Esophagus squamous epithelium (tissue), 4 donors: ENCODE results near the gene ARHGAP42.

Experiments used
- CTCF ChIP-seq, 6 experiments: fragments of 450-650 bp in 4 of 6; fragments of 200-600 bp in 2 of 6; sonication (generic) in 2 of 6; IDR thresholded peaks; one replicate each; pipeline ENCODE4 v1.5.1; 2016 to 2019; ENCODE audit warnings: antibody characterized with exemption in 6 of 6, mild to moderate bottlenecking in 4 of 6, moderate library complexity in 4 of 6
- POLR2A ChIP-seq, 4 donors: fragments of 450-650 bp; IDR thresholded peaks; one replicate each; pipeline ENCODE4 v1.6.1; 2017; ENCODE audit warnings: antibody characterized with exemption in 4 of 4, mild to moderate bottlenecking in 4 of 4, moderate library complexity in 3 of 4

- TF ChIP-seq CTCF (IDR thresholded peaks at IDR 0.05): no peak
- no peak for TF ChIP-seq POLR2A (IDR thresholded peaks at IDR 0.05)
These were observed 294.2 kb downstream of the ARHGAP42 start for GRCh38 chr11:100981196-100981824.
